HUES48 (cell line): ENCODE measurements around the gene TNNC1.

ENCODE experiments used
- H3K27ac ChIP-seq: one replicate; pipeline ENCODE4 v1.7.0; 2013; ENCODE audit warnings: low read depth, low read length, inconsistent platforms
- H3K27me3 ChIP-seq: 2 replicates; pipeline ENCODE4 v1.6.1; 2013; ENCODE audit warnings: mild to moderate bottlenecking, low read length; ENCODE audit not compliant: control insufficient read depth, insufficient read depth
- H3K36me3 ChIP-seq: 2 replicates; pipeline ENCODE4 v1.6.1; 2013; ENCODE audit warnings: low read length; ENCODE audit not compliant: control insufficient read depth, insufficient read depth
- H3K4me1 ChIP-seq: 2 replicates; pipeline ENCODE4 v1.6.1; 2013; ENCODE audit warnings: mild to moderate bottlenecking, low read length; ENCODE audit not compliant: control insufficient read depth, insufficient read depth
- H3K4me3 ChIP-seq: 2 replicates; pipeline ENCODE4 v1.5.1; 2013; ENCODE audit warnings: mild to moderate bottlenecking, low read depth, low read length
- H3K9ac ChIP-seq: 2 replicates; pipeline ENCODE4 v1.6.1; 2013; ENCODE audit warnings: mild to moderate bottlenecking, low read depth, low read length, moderate library complexity
- H3K9me3 ChIP-seq: 2 replicates; pipeline ENCODE4 v1.6.1; 2013; ENCODE audit warnings: low read length; ENCODE audit not compliant: control insufficient read depth, insufficient read depth

The TNNC1 gene

DNA sequence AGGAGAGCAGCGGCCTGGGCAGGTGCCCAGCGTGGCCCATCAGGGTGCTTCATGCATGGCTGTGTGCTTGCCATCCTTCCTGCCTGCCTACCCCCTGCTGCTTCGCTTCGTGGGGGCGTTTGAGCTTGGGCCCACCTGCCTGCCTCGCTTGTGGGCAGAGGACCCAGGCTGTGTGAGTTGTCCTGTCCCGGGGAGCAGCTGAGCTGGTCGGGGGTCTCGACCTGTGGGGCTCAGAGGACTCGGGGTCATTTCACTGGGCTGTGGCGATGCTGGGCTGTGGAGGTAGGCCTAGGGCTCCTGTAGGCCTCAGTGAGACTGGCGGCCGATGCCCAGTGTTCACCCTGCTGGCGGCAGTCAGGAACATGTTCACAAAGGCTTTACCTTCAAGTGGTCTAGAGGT is 29.2 kb upstream of the TNNC1 start:
- Histone ChIP-seq H3K36me3 (peaks cover 91% of the 10 kb centered on the region), H3K9ac (no peak overlapping the region), H3K4me3 (no peak overlapping the region), H3K27ac (no peak overlapping the region), H3K4me1 (no peaks in the 10 kb centered on the region), H3K27me3 (no peaks in the 10 kb centered on the region), H3K9me3 (no peaks in the 10 kb centered on the region)

GRCh38 chr3:52481819-52482521 is 28.1 kb upstream of the TNNC1 start:
- H3K36me3 ChIP-seq = peaks cover 91% of the 10 kb centered on the region

GRCh38 chr3:52480768-52481715 is 27.2 kb upstream of the TNNC1 start:
- Histone ChIP-seq H3K27ac (no peak overlapping the region), H3K9ac (no peak overlapping the region), H3K27me3 (no peaks in the 10 kb centered on the region), H3K4me1 (no peaks in the 10 kb centered on the region), H3K9me3 (no peaks in the 10 kb centered on the region), H3K36me3 (peaks cover 91% of the 10 kb centered on the region), H3K4me3 (no peak overlapping the region)

More at GRCh38 chr3:52481819-52482521, 28.1 kb upstream of the TNNC1 start:
- H3K27ac ChIP-seq = no peak overlapping the region
- H3K27me3 ChIP-seq = no peaks in the 10 kb centered on the region
- no peak overlapping the region for H3K9ac ChIP-seq
- no peaks in the 10 kb centered on the region for H3K4me1 ChIP-seq
- no peaks in the 10 kb centered on the region for H3K9me3 ChIP-seq
- H3K4me3 ChIP-seq = no peak overlapping the region

DNA sequence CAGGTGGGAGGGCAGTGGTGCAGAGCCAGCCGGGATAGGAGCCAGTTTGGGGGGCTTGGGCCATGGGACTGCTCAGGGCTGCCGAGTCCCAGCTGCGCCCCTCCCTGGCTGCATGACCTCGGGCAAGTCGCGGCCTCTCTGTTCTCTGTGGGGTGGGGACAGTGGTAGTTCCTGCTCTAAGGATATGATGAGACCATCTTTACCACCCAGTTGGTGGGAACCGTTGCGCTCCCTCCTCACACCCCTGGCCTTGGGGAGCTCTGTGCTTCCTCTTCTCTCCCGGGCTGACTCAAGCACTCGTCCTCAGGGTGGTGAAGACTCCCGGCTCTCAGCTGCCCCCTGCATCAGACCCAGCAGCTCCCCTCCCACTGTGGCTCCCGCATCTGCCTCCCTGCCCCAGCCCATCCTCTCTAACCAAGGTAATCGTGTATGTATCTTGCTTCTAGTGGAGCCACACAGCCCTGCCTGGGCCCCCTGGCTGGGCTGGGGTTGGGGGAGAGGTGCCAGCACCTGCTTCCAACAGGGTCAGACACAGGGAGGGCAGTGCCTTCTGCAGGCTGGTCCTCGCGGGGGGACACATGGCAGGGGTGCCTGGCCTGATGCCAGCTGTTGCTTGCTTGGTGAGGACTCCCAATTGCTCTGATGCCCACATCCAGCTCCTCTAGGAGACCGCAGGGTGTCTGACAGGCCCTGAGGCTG is 26.2 kb upstream of the TNNC1 start:
- Histone ChIP-seq H3K36me3 (peaks cover 91% of the 10 kb centered on the region), H3K27me3 (no peaks in the 10 kb centered on the region), H3K4me1 (no peaks in the 10 kb centered on the region), H3K9ac (no peak overlapping the region), H3K9me3 (no peaks in the 10 kb centered on the region), H3K27ac (no peak overlapping the region), H3K4me3 (no peak overlapping the region)

GRCh38 chr3:52479037-52479876 is 25.4 kb upstream of the TNNC1 start:
- Histone ChIP-seq H3K4me3 (no peak overlapping the region), H3K27me3 (no peaks in the 10 kb centered on the region), H3K36me3 (peaks cover 92% of the 10 kb centered on the region), H3K9ac (no peak overlapping the region), H3K9me3 (no peaks in the 10 kb centered on the region), H3K27ac (no peak overlapping the region), H3K4me1 (no peaks in the 10 kb centered on the region)

- H3K27ac ChIP-seq = no peak overlapping the region
- H3K27me3 ChIP-seq = no peaks in the 10 kb centered on the region
- peaks cover 94% of the 10 kb centered on the region for H3K36me3 ChIP-seq
- H3K4me1 ChIP-seq = no peaks in the 10 kb centered on the region
- H3K4me3 ChIP-seq = no peak overlapping the region
- no peaks in the 10 kb centered on the region for H3K9me3 ChIP-seq
- H3K9ac ChIP-seq = no peak overlapping the region
Measured at GRCh38 chr3:52477796-52478095, 23.9 kb upstream of the TNNC1 start.

- peaks cover 94% of the 10 kb centered on the region for H3K36me3 ChIP-seq
- H3K9me3 ChIP-seq = no peaks in the 10 kb centered on the region
- no peak overlapping the region for H3K9ac ChIP-seq
- H3K27me3 ChIP-seq = no peaks in the 10 kb centered on the region
- H3K4me1 ChIP-seq = no peaks in the 10 kb centered on the region
- no peak overlapping the region for H3K27ac ChIP-seq
- no peak overlapping the region for H3K4me3 ChIP-seq
Measured at GRCh38 chr3:52477076-52477795, 23.4 kb upstream of the TNNC1 start.

DNA sequence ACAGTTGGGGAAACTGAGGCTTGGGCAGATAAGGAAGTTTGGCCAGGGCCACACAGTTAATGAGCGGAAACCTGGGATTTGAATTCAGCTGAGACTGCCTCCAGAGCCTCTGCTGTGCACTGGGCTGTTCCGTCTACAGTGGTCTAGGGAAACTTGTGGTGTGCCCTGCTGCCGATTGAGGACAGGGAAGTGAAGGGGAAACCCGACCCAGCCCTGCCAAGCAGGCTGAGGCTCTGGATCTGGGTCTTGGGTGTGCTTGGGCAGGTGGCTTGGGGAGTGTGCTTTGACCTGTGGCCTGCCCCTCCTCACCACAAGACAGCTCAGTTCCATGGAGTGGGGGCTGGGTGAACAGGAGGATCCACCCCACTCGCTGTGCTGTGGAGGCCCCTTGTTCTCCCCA is 19.2 kb upstream of the TNNC1 start:
- H3K27me3 ChIP-seq = no peaks in the 10 kb centered on the region
- H3K4me3 ChIP-seq = no peak overlapping the region
- no peaks in the 10 kb centered on the region for H3K4me1 ChIP-seq
- no peak overlapping the region for H3K27ac ChIP-seq
- H3K9ac ChIP-seq = no peak overlapping the region
- no peaks in the 10 kb centered on the region for H3K9me3 ChIP-seq
- peaks cover 81% of the 10 kb centered on the region for H3K36me3 ChIP-seq

GRCh38 chr3:52472239-52473000 is 18.6 kb upstream of the TNNC1 start:
- H3K27me3 ChIP-seq = no peaks in the 10 kb centered on the region
- no peak overlapping the region for H3K27ac ChIP-seq
- no peaks in the 10 kb centered on the region for H3K9me3 ChIP-seq
- no peaks in the 10 kb centered on the region for H3K4me1 ChIP-seq
- no peak overlapping the region for H3K9ac ChIP-seq
- H3K4me3 ChIP-seq = no peak overlapping the region
- H3K36me3 ChIP-seq = peaks cover 80% of the 10 kb centered on the region
